Panc1 (cell line): Measurements from ENCODE around the gene TRIM51. TPM values are rescaled to one million over a fixed set of nuclear protein-coding genes. Genes with fewer than 3 reads are reported as not detected.

Source experiments
- ATAC-seq: fragments of 200-7000 bp; cut with Tn5 transposase; 2 replicates; pipeline ENCODE4 v1.9.1; 2020; ENCODE audit warnings: mild to moderate bottlenecking, moderate library complexity
- BruUV-seq: library from RNA; stranded (reverse); fragments of 400-500 nt; replicated peaks from 2 replicates; lab custom pipeline; 2021; lab: Mats Ljungman, UMichigan
- CTCF ChIA-PET: fragments of 300-600 bp; sonication (Branson Sonifier 250); formaldehyde crosslinking; loops from one replicate; lab custom pipeline; 2022; ENCODE audit warnings: antibody characterized with exemption; lab: Charles Lee
- POLR2A ChIA-PET: fragments of 300-600 bp; sonication (Branson Sonifier 250); formaldehyde crosslinking; loops from one replicate; lab custom pipeline; 2022; ENCODE audit warnings: antibody characterized with exemption; lab: Charles Lee
- DNase-seq: peaks from one replicate; pipeline ENCODE4 v3.0.0-alpha.2; 2010; ENCODE audit warnings: low read depth, low spot score
- H3K27ac ChIP-seq: 2 replicates; pipeline ENCODE4 v1.5.1; 2011; ENCODE audit warnings: mild to moderate bottlenecking, low read length, inconsistent platforms
- H3K27me3 ChIP-seq: fragments of 200-500 bp; sonication (Bioruptor generic); 2 replicates; pipeline ENCODE4 v1.6.0; 2014; ENCODE audit warnings: low read length, inconsistent platforms; ENCODE audit not compliant: control insufficient read depth, insufficient read depth
- H3K36me3 ChIP-seq: fragments of 200-500 bp; sonication (Bioruptor generic); 2 replicates; pipeline ENCODE4 v1.5.1; 2014; ENCODE audit warnings: inconsistent platforms, mild to moderate bottlenecking, low read length, moderate library complexity; ENCODE audit not compliant: control insufficient read depth, insufficient read depth
- H3K4me1 ChIP-seq: 2 replicates; pipeline ENCODE4 v1.5.1; 2011; ENCODE audit warnings: inconsistent platforms, mild to moderate bottlenecking, low read length, moderate library complexity; ENCODE audit not compliant: control insufficient read depth, insufficient read depth
- H3K4me3 ChIP-seq, 2 experiments: 2 replicates each; pipeline ENCODE4 v1.5.1; 2011 to 2012; ENCODE audit warnings: low read depth in 2 of 2, low read length in 2 of 2, mild to moderate bottlenecking in 2 of 2, inconsistent platforms in 1 of 2, moderate library complexity in 1 of 2
- H3K9me3 ChIP-seq: fragments of 200-500 bp; sonication (Bioruptor generic); 2 replicates; pipeline ENCODE4 v1.5.1; 2014; ENCODE audit warnings: low read depth, mild to moderate bottlenecking, inconsistent platforms, low read length, moderate library complexity; ENCODE audit not compliant: control insufficient read depth, insufficient read depth
- CTCF ChIP-seq: fragments of 450-650 bp; IDR thresholded peaks from 2 replicates; pipeline ENCODE4 v1.5.1; 2017; ENCODE audit warnings: mild to moderate bottlenecking
- POLR2AphosphoS5 ChIP-seq: IDR thresholded peaks from 2 replicates; pipeline ENCODE4 v1.6.1; 2012; ENCODE audit warnings: mild to moderate bottlenecking, low read depth, low read length, moderate library complexity
- REST ChIP-seq, 2 experiments: IDR thresholded peaks; 2 replicates each; pipeline ENCODE4 v1.6.1; 2011 to 2012; ENCODE audit warnings: low read depth in 2 of 2, control low read depth in 1 of 2, low read length in 1 of 2, mild to moderate bottlenecking in 1 of 2, moderate library complexity in 1 of 2; ENCODE audit not compliant: insufficient read depth in 1 of 2
- SIN3A ChIP-seq: IDR thresholded peaks from 2 replicates; pipeline ENCODE4 v1.6.1; 2012; ENCODE audit warnings: low read depth, mild to moderate bottlenecking, low read length, moderate library complexity, borderline replicate concordance; ENCODE audit not compliant: insufficient read depth
- TCF7L2 ChIP-seq: IDR thresholded peaks from 2 replicates; pipeline ENCODE4 v1.6.1; 2011; ENCODE audit warnings: mild to moderate bottlenecking, low read depth, low read length, inconsistent platforms
- in situ Hi-C: cut with HindIII; loops from 2 replicates; pipeline ENCODE4 v1.10.0; 2016; ENCODE audit warnings: low sequenced_read_pairs, low pct_unique_long_range_greater_than_20kb
- intact Hi-C: fragments of 100-400 bp; cut with micrococcal nuclease; formaldehyde crosslinking; loops from one replicate; pipeline ENCODE4 v1.10.0; 2022; ENCODE audit not compliant: unreplicated experiment
- total RNA-seq: library from RNA; stranded (reverse); gene quantifications from one replicate; pipeline ENCODE4 v1.2.1, GENCODE V29; 2021; ENCODE audit not compliant: unreplicated experiment

The TRIM51 gene
- total RNA-seq, 1 experiment from 2014 or later, result not detected

GRCh38 chr11:55936300-55936699, 53.2 kb downstream of the TRIM51 start, which contains the start of gene OR5I1:
Gene OR5I1, minus strand, starts transcription at chr11:55936400. Its CDS starts 0 bp downstream, at chr11:55936400.
- no peaks in the 10 kb centered on the region for H3K4me1 ChIP-seq
- in situ Hi-C loops (no loop called here), intact Hi-C loops (no loop called here)
- ChIA-PET POLR2A (no interaction called here), CTCF (no interaction called here)
- no peak within 1 kb of the TSS for H3K27ac ChIP-seq
- H3K9me3 ChIP-seq, result no peaks in the 10 kb centered on the region
- no peaks in the 10 kb centered on the region for H3K27me3 ChIP-seq
- BruUV-seq, result no TSS peak
- H3K36me3 ChIP-seq, result no peaks in the 10 kb centered on the region
- TF ChIP-seq CTCF (no peak), POLR2AphosphoS5 (no peak), SIN3A (no peak), TCF7L2 (no peak), REST (IDR thresholded peaks at IDR 0.05; ENCODE audit: insufficient read depth in 1 of 2, low read depth in 2 of 2, low read length in 1 of 2) (no peak)
- H3K4me3 ChIP-seq, result no peak within 1 kb of the TSS
- DNase-seq, result no peak
- no peak for ATAC-seq

Other genes with a start within 250 kb of the TRIM51 start
- not detected for gene OR4P4, start 248.2 kb upstream of the TRIM51 start, total RNA-seq
- gene OR4S2, start 235.0 kb upstream of the TRIM51 start, total RNA-seq, result not detected
- not detected for gene OR4C6, start 221.1 kb upstream of the TRIM51 start, total RNA-seq
- not detected for gene OR5D13, start 109.9 kb upstream of the TRIM51 start, total RNA-seq
- gene OR5D14, start 87.7 kb upstream of the TRIM51 start, total RNA-seq, result not detected
- not detected for gene OR5L1, start 71.9 kb upstream of the TRIM51 start, total RNA-seq
- gene OR5D18, start 63.7 kb upstream of the TRIM51 start, total RNA-seq, result not detected
- gene OR5L2, start 56.1 kb upstream of the TRIM51 start, total RNA-seq, result not detected
- not detected for gene OR5D16, start 44.5 kb upstream of the TRIM51 start, total RNA-seq
- gene OR5W2, start 31.3 kb downstream of the TRIM51 start, total RNA-seq, result not detected
- gene OR5I1, start 53.1 kb downstream of the TRIM51 start, total RNA-seq, result not detected
- not detected for gene OR10AG1, start 86.6 kb downstream of the TRIM51 start, total RNA-seq
- gene OR5F1, start 111.3 kb downstream of the TRIM51 start, total RNA-seq, result not detected
- gene OR5AS1, start 144.4 kb downstream of the TRIM51 start, total RNA-seq, result not detected
- gene OR8I2, start 210.0 kb downstream of the TRIM51 start, total RNA-seq, result not detected
- gene OR8H2, start 220.4 kb downstream of the TRIM51 start, total RNA-seq, result not detected
- not detected for gene OR8H3, start 239.1 kb downstream of the TRIM51 start, total RNA-seq